B cell (primary cell): ENCODE data around the gene DDR1. TPM values are rescaled to one million over a fixed set of nuclear protein-coding genes. Genes with fewer than 3 reads are reported as not detected.

Experiments used
- ATAC-seq: fragments of 200-7000 bp; cut with Tn5 transposase; one replicate; pipeline ENCODE4 v1.10.0; 2021; ENCODE audit warnings: low read depth, mild to moderate bottlenecking, moderate number of reproducible peaks, moderate library complexity
- CTCF ChIA-PET: fragments of 350-600 bp; sonication (Branson Sonifier 250); formaldehyde crosslinking; loops from one replicate; lab custom pipeline; 2021; ENCODE audit warnings: antibody characterized with exemption, inconsistent platforms; lab: Charles Lee
- POLR2A ChIA-PET: fragments of 350-600 bp; sonication (Branson Sonifier 250); formaldehyde crosslinking; loops from one replicate; lab custom pipeline; 2021; ENCODE audit warnings: antibody characterized with exemption; lab: Charles Lee
- DNase-seq: peaks from one replicate; pipeline ENCODE4 v3.0.0; 2013
- H2AFZ ChIP-seq: 2 replicates; pipeline ENCODE4 v1.6.1; 2012; ENCODE audit warnings: mild to moderate bottlenecking, low read depth, low read length; ENCODE audit not compliant: insufficient read depth, poor library complexity, severe bottlenecking
- H3K27ac ChIP-seq, 2 donors: 1 replicate in 1 of 2; 2 replicates in 1 of 2; pipeline ENCODE4 v1.5.1; 2012 to 2013; ENCODE audit warnings: low read length in 2 of 2, mild to moderate bottlenecking in 2 of 2, moderate library complexity in 1 of 2
- H3K27me3 ChIP-seq, 4 experiments: fragments of 200-600 bp in 1 of 4; sonication (generic) in 1 of 4; replicated peaks in 1 of 4; 1 replicate in 2 of 4; 2 replicates in 2 of 4; pipeline versions ENCODE4 v1.6.1 to v1.7.0; 2013 to 2016; ENCODE audit warnings: low read length in 3 of 4, mild to moderate bottlenecking in 2 of 4, mixed read lengths in 1 of 4, moderate library complexity in 1 of 4; ENCODE audit not compliant: insufficient read depth in 4 of 4, control insufficient read depth in 3 of 4; ENCODE audit errors: control extremely low read depth in 1 of 4
- H3K36me3 ChIP-seq, 2 experiments: replicated peaks in 1 of 2; 1 replicate in 1 of 2; 2 replicates in 1 of 2; pipeline versions ENCODE4 v1.6.1 to v1.7.1; 2013; ENCODE audit warnings: low read length in 1 of 2; ENCODE audit not compliant: insufficient read depth in 2 of 2, control insufficient read depth in 1 of 2; ENCODE audit errors: control extremely low read depth in 1 of 2, extremely low read depth in 1 of 2
- H3K4me1 ChIP-seq, 2 donors: fragments of 200-600 bp in 1 of 2; sonication (generic) in 1 of 2; 1 replicate in 1 of 2; 2 replicates in 1 of 2; pipeline versions ENCODE4 v1.5.1 to v1.6.1; 2013 to 2017; ENCODE audit warnings: low read length in 2 of 2; ENCODE audit not compliant: control insufficient read depth in 2 of 2, insufficient read depth in 2 of 2
- H3K4me2 ChIP-seq: replicated peaks from 2 replicates; pipeline ENCODE3; 2012; ENCODE audit warnings: mild to moderate bottlenecking, low read depth, low read length; ENCODE audit not compliant: poor library complexity, severe bottlenecking
- H3K4me3 ChIP-seq, 5 experiments: fragments of 200-600 bp in 1 of 5; sonication (generic) in 1 of 5; 1 replicate in 3 of 5; 2 replicates in 2 of 5; pipeline versions ENCODE4 v1.5.1 to v1.7.0; 2011 to 2016; ENCODE audit warnings: low read length in 4 of 5, mild to moderate bottlenecking in 4 of 5, low read depth in 2 of 5, control low read depth in 1 of 5, moderate library complexity in 1 of 5; ENCODE audit not compliant: insufficient read depth in 1 of 5; ENCODE audit errors: control extremely low read depth in 1 of 5, extremely low read depth in 1 of 5
- H3K79me2 ChIP-seq: fragments of 200-600 bp; sonication (generic); one replicate; pipeline ENCODE4 v1.6.0; 2016; ENCODE audit warnings: low read length; ENCODE audit not compliant: control insufficient read depth, insufficient read depth
- H3K9ac ChIP-seq: fragments of 200-600 bp; sonication (generic); 2 replicates; pipeline ENCODE4 v1.6.1; 2017; ENCODE audit warnings: mild to moderate bottlenecking, low read length, moderate library complexity
- H3K9me3 ChIP-seq, 3 donors: one replicate each; pipeline versions ENCODE4 v1.6.1 to v1.7.1; 2013; ENCODE audit warnings: low read length in 2 of 3; ENCODE audit not compliant: control insufficient read depth in 2 of 3, insufficient read depth in 1 of 3; ENCODE audit errors: control extremely low read depth in 1 of 3
- H4K20me1 ChIP-seq: 2 replicates; pipeline ENCODE4 v1.6.0; 2012; ENCODE audit warnings: mild to moderate bottlenecking, low read length; ENCODE audit not compliant: insufficient read depth, control insufficient read depth, poor library complexity, severe bottlenecking
- H3K27ac Mint-ChIP-seq: one replicate; pipeline ENCODE4 v1.8.0; 2021; ENCODE audit warnings: mixed read lengths
- H3K27me3 Mint-ChIP-seq: one replicate; pipeline ENCODE4 v1.8.0; 2021; ENCODE audit warnings: mixed read lengths
- H3K4me1 Mint-ChIP-seq: one replicate; pipeline ENCODE4 v1.8.0; 2021; ENCODE audit warnings: mixed read lengths
- H3K4me3 Mint-ChIP-seq: one replicate; pipeline ENCODE4 v1.8.0; 2021; ENCODE audit warnings: mixed read lengths
- H3K9me3 Mint-ChIP-seq: one replicate; pipeline ENCODE4 v1.8.0; 2022; ENCODE audit warnings: mixed read lengths; ENCODE audit not compliant: insufficient read depth
- CTCF ChIP-seq: fragments of 200-600 bp; IDR thresholded peaks from one replicate; pipeline ENCODE4 v1.8.0; 2022; ENCODE audit warnings: antibody characterized with exemption, mild to moderate bottlenecking
- EZH2 ChIP-seq: IDR thresholded peaks from 2 replicates; pipeline ENCODE4 v1.6.1; 2012; ENCODE audit warnings: borderline replicate concordance, low read depth, mild to moderate bottlenecking, moderate library complexity, low read length; ENCODE audit not compliant: insufficient read depth, poor library complexity, severe bottlenecking
- WGBS: methylation state at CpG from one replicate; pipeline ENCODE4 v1.1.5; 2013; ENCODE audit warnings: missing lambda C conversion rate; ENCODE audit not compliant: insufficient coverage; 5-methylcytosine and 5-hydroxymethylcytosine counted together
- intact Hi-C: fragments of 100-400 bp; cut with micrococcal nuclease; formaldehyde crosslinking; loops from one replicate; pipeline ENCODE4 v1.10.0; 2022
- polyA plus RNA-seq: library from polyadenylated mRNA; depleted of rRNA; stranded (reverse); fragments of >200 nt; gene quantifications from 2 replicates; pipeline ENCODE4 v1.2.3, GENCODE V29; 2012
- total RNA-seq, 2 donors: library from RNA; stranded (reverse); fragments of 120-200 nt in 1 of 2; gene quantifications; 1 replicate in 1 of 2; 2 replicates in 1 of 2; pipeline versions ENCODE4 v1.2.3 to v1.2.4, GENCODE V29; 2013 to 2022

Gene DDR1
- total and polyA plus RNA-seq, 2 donors (not counting 1 experiment from before 2014, with no cell fraction given), result 28.8 to 61.7 TPM

GRCh38 chr6:30893666-30894065 lies 9.3 kb downstream of the DDR1 start:
- peaks cover 35% of the 10 kb centered on the region for H3K79me2 ChIP-seq
- Mint-ChIP-seq H3K4me3 (no peak overlapping the region), H3K4me1 (no peaks in the 10 kb centered on the region), H3K27me3 (no peaks in the 10 kb centered on the region), H3K27ac (no peak overlapping the region), H3K9me3 (no peaks in the 10 kb centered on the region)
- H3K9ac ChIP-seq, result no peak overlapping the region
- no peak overlapping the region for H3K4me2 ChIP-seq
- ATAC-seq, result no peak
- no peak for DNase-seq
- CTCF ChIA-PET, result no interaction called here
- no peaks in the 10 kb centered on the region for H3K27me3 ChIP-seq
- 95% methylated on average over 7 of the region's 8 CpGs for WGBS
- H3K4me1 ChIP-seq, result no peaks in the 10 kb centered on the region
- peaks cover 51% of the 10 kb centered on the region for H4K20me1 ChIP-seq
- H3K27ac ChIP-seq, result no peak overlapping the region
- peaks cover 0 to 77% of the 10 kb centered on the region in 2 experiments for H3K36me3 ChIP-seq
- POLR2A ChIA-PET, result no interaction called here
- no peak overlapping the region for H3K4me3 ChIP-seq
- no peak for TF ChIP-seq CTCF
- TF ChIP-seq EZH2, result no peak
- H3K9me3 ChIP-seq, result no peaks in the 10 kb centered on the region
- intact Hi-C loops, result no loop called here
- H2AFZ ChIP-seq, result no peak overlapping the region

- H3K9me3 ChIP-seq, result no peaks in the 10 kb centered on the region
- 88% methylated on average over 11 of the region's 12 CpGs for WGBS
- intact Hi-C loops, result no loop called here
- H3K27me3 ChIP-seq, result no peaks in the 10 kb centered on the region
- no peak overlapping the region for H3K27ac ChIP-seq
- CTCF ChIA-PET, result no interaction called here
- no peak overlapping the region for H2AFZ ChIP-seq
- H3K4me3 Mint-ChIP-seq, result no peak overlapping the region
- no peaks in the 10 kb centered on the region for H3K27me3 Mint-ChIP-seq
- no peaks in the 10 kb centered on the region for H3K4me1 Mint-ChIP-seq
- H3K9ac ChIP-seq, result no peak overlapping the region
- no peaks in the 10 kb centered on the region for H3K9me3 Mint-ChIP-seq
- ATAC-seq, result no peak
- peaks cover 0 to 77% of the 10 kb centered on the region in 2 experiments for H3K36me3 ChIP-seq
- H3K4me1 ChIP-seq, result no peaks in the 10 kb centered on the region
- H3K4me3 ChIP-seq, result no peak overlapping the region
- POLR2A ChIA-PET, result no interaction called here
- H4K20me1 ChIP-seq, result peaks cover 44% of the 10 kb centered on the region
- H3K27ac Mint-ChIP-seq, result no peak overlapping the region
- peaks cover 28% of the 10 kb centered on the region for H3K79me2 ChIP-seq
- TF ChIP-seq EZH2 (no peak), CTCF (no peak)
- H3K4me2 ChIP-seq, result no peak overlapping the region
- no peak for DNase-seq
Observed at GRCh38 chr6:30894381-30894780, 10.1 kb downstream of the DDR1 start.
